Uterus (tissue), 2 donors: ENCODE results near the gene S1PR3.

Source experiments
- POLR2A ChIP-seq, 2 donors: fragments of 450-650 bp; IDR thresholded peaks; one replicate each; pipeline ENCODE4 v1.6.1; 2016; ENCODE audit warnings: antibody characterized with exemption in 2 of 2, mild to moderate bottlenecking in 1 of 2, moderate library complexity in 1 of 2
- TF ChIP-seq, protein P1 (sequence below), 4 experiments: fragments of 200-600 bp in 2 of 4; fragments of 450-650 bp in 2 of 4; sonication (generic) in 2 of 4; IDR thresholded peaks; one replicate each; pipeline ENCODE4 v1.5.1; 2016 to 2019; ENCODE audit warnings: antibody characterized with exemption in 4 of 4, mild to moderate bottlenecking in 2 of 4, moderate library complexity in 1 of 4

DNA sequence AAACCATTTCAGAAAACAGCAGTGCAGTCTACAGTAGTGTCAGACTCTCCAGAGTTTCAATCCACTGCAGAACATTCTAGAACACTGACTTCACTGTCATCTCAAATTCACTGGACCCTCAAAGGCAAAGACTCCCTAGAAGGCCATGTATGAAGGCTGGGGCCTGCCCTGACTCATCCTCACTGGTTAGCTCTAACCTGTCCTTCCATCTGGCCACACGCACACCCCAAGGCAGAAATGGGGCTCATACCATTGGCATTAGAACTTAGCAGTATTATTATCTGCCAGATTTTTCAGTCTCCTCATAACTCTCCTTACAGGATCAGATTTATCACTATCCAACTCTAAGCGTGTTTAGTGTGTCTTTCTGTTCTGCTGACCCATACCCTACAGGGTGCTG is 20.4 kb downstream of the S1PR3 start:
- TF ChIP-seq, protein P1, sequence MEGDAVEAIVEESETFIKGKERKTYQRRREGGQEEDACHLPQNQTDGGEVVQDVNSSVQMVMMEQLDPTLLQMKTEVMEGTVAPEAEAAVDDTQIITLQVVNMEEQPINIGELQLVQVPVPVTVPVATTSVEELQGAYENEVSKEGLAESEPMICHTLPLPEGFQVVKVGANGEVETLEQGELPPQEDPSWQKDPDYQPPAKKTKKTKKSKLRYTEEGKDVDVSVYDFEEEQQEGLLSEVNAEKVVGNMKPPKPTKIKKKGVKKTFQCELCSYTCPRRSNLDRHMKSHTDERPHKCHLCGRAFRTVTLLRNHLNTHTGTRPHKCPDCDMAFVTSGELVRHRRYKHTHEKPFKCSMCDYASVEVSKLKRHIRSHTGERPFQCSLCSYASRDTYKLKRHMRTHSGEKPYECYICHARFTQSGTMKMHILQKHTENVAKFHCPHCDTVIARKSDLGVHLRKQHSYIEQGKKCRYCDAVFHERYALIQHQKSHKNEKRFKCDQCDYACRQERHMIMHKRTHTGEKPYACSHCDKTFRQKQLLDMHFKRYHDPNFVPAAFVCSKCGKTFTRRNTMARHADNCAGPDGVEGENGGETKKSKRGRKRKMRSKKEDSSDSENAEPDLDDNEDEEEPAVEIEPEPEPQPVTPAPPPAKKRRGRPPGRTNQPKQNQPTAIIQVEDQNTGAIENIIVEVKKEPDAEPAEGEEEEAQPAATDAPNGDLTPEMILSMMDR (IDR thresholded peaks at IDR 0.05), result no peak
- TF ChIP-seq POLR2A (IDR thresholded peaks at IDR 0.05), result no peak
